HG02763 (cell line): Measurements from ENCODE around the gene GUCY1A2.
"Not testable (repeated sequence)": the region's sequence is repeated elsewhere in the genome, so short reads cannot be mapped to it uniquely, and the experiment has no call there.

ENCODE experiments used
- ATAC-seq: cut with Tn5 transposase; IDR thresholded peaks from one replicate; pipeline ENCODE4 v1.9.1; 2021; ENCODE audit warnings: mild to moderate bottlenecking, moderate library complexity; ENCODE audit not compliant: unreplicated experiment

GUCY1A2 gene

DNA sequence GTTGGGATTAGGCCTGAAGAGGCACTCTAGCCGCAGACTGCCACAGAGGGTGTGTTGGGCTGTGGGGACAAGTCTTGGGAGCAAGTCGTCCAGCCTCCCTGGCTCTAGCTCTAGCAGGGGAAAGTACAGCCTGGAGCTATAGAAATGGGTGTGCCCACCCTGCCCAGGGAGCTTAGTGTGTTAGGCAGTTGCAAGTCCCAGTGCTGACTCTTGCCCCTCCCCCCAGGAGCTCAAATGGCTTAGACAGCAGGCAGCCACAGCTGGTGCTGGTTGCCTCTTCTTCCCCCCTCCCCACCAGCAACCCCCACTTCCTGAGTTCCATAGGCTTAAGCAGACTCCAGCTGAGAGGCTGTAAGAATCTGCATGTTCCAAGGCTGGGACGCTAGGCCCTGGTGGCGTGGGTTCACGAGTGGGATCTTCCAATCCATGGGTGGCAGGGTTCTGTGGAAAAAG is 61.2 kb downstream of the GUCY1A2 start:
- ATAC-seq: no peak

DNA sequence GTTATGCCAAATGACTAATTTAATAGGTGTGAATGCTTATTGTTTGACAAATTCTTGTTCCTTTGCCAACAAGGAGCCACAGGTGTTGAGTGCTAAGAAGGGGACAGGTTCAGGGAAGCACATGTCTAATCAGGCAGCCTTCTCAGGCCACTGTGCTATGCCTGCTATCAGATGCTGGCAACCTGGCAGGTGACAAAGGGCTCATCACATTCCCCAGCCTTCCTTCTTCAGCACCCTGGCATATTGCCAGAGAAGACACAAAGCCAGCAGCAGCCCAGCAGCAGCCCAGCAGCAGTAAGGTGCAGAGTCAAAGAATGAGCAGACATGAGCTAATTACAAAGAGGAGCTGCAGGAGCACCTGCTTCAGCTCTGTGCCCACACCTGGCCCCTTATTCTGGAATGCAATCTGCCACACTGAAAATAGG is 68.2 kb downstream of the GUCY1A2 start:
- ATAC-seq: no peak

DNA sequence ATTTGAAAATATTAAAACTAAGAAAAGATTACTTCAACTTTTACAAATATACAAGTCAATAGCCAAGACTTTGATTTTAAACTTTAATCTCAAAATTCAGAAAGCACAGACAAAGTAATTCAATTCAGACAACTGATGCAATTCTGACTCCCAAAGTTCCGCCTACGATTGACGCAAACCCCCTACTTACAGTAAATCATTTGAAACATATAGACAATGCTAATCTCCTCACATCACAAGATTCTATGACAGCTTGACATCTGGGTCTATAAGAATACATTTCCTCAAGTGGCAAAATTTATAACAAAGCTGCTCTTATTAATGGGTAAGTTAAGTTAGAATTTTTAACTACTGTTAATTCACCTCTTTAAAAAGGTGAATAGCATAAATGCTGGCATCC is 75.2 kb downstream of the GUCY1A2 start:
- ATAC-seq: no peak

DNA sequence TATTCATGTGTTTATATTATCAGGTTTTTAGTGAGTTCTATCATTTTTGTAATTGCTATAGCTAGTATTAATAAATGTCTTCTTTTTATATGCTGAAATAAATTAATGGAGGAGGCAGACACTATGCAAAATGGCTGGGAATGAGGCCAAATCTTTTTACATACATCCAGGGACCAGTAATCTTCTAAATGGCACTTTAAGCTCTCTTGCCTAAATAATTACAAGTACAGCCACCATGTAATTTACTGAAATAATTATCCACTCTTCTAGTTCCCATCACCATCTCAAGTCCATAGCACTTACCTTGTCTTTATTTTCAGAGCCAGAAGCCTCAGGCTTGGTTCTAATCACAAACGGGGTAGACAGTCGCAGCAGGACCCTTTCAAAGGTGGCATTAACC is 79.1 kb downstream of the GUCY1A2 start:
- no peak for ATAC-seq

DNA sequence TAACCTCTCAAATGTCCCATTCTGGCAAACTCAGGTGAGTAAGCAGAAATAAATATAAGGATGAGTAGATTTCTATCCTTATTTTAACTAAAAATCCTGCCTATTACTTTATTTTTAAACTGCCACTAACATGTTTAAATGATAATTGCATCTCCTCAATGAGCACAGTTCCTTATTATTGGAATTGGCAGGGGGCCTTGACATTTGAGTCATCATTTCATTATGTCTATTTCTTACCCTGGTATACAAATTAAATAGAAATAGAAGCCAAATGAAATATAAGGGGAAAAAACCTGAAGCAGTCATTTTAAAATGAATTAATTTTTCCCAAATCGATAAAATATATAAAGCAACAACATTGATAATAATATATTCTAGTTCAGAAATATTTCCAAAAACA is 81.2 kb downstream of the GUCY1A2 start:
- no peak for ATAC-seq

DNA sequence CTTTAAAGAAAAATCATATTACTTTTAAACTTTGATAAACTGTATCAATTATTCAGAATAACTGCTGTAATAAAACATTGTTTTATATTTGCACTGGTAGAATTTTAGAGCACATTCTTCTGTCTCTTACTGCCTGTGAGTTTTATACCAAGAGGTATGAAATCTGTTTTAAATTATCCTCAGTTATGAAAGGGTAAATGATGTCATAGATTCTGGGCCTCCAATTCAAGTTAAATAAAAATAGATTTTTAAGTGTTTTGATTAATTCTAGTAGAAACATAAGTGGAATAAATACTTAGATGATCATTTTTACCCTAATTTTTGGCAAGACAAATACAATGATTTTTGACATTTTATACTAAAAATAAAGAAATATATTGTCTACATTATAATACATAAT is 93.0 kb downstream of the GUCY1A2 start:
- no peak for ATAC-seq

DNA sequence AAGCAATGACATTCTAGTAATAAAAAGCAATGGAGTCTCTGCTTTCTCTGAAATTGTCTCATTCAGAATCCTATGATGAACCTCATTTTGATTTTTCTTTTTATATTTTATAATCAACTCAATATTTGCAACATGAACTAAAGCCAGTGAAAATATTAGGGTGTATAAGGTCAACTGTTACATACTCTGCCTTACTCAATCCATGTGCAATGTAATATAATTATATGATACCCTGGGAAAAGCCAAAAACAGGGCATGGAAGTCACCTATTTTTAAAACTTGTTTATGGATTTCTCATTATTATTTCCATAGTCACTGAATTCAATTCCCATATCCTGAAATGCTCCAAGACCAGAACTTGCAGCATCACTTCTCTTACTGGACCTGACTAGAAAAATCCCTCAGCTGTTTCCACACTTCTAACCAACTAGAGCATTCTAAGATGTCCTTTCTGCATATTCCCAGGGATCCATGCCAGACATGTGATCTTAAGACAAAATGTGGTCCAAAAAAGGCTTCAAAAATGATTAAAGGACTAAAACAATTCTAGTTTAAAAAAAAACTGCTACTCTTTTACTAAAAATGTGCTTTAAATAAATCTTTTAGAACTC is 97.3 kb downstream of the GUCY1A2 start:
- ATAC-seq: no peak

DNA sequence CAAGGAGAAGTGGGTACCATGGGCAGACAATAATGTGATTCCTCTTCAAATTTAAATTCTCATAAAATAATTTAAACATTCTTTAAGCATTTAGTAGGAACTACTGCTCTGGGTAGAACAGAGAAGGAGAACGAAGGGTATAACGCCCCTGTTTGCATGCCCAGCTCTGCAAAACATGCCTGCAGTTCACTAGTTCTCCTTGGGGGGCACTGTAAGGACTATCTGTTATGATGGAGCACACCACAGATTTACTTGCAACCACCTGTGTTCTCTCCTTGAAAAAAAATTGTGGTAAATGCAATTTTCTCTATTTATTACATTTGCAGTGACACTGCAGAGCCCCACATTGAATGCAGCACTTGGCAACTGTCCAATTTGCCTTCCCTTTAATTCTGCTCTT is 100.3 kb downstream of the GUCY1A2 start:
- ATAC-seq: no peak

DNA sequence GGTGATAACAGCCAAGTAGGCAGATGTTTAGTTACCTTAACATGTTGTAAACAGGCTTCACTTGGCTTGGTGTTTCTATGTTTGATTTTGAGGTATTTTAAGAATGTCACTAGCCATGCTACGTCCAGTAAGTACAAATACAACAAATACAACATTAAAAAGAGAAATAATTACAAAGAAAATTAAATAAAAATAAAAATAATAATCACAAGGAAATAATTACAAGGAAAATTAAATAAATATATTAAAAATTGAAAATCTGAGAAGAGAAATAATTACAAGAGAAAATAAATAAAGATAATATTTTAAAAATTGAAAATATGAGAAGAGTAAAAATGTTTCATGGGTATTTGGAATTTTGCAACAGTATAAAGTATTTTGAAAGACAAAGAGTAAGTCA is 103.9 kb downstream of the GUCY1A2 start:
- no peak for ATAC-seq

DNA sequence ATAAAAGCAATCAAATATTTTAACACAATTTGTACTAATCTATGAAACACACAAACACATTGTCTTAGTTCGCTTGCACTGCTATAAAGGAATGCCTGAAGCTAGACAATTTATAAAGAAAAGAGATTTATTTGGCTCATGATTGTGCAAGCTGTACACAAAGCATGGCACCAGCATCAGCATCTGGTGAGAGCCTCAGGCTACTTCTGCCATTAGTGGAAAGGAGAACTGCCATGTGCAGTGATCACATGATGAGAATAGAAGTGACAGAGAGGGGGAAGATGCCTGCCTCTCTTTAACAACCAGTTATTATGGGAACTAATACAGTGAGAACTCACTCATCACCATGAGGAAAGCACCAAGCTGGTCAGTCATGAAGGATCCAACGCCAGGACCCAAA is 105.1 kb downstream of the GUCY1A2 start:
- ATAC-seq: no peak

DNA sequence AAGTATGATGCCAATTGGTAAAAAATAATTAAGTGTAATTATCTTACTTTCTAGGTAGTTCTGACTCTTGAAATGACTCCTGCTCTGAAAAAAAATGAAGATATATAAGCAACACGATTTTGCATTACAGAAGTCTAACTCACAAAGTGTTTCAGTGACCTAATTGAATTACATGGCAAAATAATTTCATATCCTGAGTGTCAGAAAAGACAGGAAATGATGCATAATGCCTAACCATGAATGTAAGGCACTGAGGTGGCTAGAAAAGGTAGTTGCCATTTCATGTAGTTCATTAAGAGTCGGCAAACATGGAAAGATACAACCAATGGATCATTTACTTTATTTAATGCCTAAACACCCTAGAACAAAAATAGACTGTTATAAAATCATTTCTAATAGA is 113.5 kb downstream of the GUCY1A2 start:
- no peak for ATAC-seq

DNA sequence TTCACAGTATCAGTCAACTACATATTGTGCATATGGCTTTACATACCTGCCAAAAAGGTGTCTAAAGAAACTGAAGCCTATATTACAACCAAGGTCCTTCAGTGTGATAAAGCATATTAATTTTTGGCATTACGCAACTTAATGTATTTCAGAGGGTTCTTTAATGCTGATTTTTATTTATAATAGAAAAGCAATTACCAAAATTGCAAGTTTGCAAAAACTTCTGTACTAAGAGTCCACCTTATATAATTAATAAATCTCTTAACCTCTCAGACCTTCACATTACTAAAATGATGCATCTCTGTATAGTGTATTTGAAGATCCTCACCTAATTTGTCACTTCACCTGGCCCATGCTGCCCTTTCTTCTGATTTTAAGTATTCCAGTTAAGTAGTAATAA is 128.6 kb downstream of the GUCY1A2 start:
- no peak for ATAC-seq

DNA sequence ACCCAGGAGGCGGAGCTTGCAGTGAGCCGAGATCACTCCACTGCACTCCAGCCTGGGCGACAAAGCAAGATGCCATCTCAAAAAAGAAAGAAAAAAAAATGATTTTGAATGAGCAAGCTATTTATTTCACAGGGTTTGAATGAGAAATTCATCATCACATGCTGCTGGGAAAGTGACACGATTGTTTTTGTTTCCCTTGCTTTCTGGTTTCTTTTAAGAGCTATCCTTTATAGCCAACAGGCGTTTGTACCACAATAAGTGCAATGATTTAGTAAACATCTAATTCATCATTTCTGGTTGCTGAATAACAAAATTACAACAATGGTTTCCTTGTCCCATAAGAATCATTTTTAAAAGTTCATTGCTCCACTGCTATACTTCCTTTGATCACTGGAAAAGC is 129.9 kb downstream of the GUCY1A2 start:
- no peak for ATAC-seq

DNA sequence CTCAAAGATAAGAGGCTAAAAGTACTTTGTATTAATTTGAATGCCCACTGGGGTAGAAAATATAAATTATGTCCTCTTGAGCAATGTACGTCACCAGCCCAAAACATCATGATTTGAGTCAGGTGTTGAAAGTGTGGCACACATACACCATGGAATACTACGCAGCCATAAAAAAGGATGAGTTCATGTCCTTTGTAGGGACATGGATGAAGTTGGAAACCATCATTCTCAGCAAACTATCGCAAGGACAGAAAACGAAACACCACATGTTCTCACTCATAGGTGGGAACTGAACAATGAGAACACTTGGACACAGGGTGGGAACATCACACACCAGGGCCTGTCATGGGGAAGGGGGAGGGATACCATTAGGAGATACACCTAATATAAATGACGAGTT is 134.6 kb downstream of the GUCY1A2 start:
- not testable (repeated sequence) for ATAC-seq

DNA sequence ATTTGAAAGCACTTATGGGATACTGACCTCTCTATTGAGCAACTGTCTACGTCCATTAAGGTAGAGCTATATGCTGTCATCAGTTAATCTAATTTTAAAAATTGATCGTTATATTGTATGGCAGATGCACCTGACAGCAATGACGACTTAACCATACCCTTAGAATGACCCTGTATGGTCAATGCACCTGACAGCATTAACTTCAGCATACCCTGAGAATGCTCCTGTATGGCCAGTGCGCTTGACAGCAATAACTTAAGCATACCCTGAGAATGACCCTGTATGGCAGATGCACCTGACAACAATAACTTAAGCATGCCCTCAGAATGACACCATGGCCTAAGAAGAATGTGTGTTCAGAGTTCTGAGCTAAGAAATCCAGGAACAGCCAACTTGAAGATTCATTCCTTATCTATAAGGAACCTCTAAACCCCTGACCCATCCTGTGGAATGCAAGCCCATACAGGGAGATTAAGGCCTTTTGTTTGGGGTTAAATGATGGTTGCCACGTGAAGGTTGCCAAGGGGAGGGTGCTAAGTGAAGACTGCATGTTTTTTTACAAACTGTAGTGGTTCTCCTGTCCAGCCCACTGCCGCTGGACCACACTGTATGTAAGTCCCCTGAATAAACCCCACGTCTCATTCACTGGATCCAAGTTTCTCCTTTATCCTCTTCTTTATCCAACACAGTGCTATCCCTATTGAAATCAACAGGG is 138.3 kb downstream of the GUCY1A2 start:
- ATAC-seq: no peak

DNA sequence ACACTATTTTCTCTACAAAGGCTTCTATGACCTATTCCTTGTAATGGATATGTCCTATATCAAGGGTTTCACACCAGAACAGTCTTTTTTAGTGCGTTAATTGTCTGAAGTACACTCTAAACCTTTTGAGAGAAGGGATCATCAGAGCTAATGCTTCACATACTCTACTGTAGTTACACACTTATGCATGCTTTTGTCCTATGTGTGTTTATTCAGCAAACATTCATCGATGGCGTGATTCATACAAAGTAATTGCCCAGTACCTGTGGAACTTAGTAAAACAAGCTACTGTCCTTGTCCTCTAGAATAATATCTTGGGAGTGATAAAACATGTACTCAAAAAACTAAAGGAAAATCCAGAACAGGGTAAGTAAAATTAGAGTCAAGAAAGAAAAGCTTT is 139.2 kb downstream of the GUCY1A2 start:
- no peak for ATAC-seq

DNA sequence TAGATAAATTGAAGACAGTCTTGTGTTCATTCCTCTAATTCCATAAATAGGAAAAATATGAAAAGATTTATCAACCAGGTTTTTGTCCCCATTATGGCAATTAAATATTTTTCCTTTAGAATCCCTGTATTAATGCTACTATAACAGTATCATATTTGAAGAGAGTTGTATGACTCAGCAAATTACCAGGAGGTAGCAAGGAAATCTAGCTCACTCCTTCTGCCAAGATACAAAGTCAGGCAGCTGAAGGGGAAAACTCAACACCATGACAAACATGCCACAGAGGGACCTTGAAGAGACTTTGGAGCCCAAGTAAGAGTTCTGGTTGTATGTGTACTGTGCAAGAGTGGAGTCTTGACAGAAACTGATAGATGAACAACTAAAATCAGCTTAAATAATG is 143.3 kb downstream of the GUCY1A2 start:
- no peak for ATAC-seq

DNA sequence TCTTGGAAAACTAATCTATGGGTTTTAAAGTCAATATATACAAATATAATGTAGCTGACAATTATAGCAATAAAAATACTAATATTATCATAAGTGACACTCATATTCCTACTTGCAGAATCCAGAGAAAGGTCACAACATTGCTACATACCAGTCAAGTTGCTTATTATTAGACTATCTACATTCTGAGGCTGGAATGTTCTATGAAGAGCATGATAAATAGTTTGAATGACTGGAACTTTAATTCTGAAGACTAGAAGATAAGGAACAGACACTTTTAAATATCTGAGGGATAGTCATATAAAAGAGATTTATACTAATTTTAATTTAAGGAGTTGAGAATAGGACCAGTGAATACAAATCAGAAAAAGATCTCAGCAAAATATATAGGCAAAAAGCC is 146.0 kb downstream of the GUCY1A2 start:
- no peak for ATAC-seq

DNA sequence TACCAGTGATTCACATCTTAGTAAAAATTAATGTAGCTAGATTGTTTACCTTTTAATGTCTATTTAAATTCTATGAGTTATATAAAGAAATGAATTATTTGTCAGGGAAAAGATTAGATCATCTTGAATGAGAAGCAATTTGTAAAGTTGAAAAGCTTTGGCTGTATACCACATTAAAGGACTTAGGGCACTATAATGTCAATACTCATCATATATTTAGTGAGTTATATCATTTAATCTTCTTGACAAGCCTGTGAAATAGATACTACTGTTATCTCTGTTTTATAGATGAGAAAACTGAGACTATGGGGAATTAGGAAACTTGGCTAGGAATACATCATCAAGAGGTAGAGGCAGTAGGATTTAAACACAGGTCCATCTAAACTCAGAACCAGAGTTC is 160.1 kb downstream of the GUCY1A2 start:
- no peak for ATAC-seq

DNA sequence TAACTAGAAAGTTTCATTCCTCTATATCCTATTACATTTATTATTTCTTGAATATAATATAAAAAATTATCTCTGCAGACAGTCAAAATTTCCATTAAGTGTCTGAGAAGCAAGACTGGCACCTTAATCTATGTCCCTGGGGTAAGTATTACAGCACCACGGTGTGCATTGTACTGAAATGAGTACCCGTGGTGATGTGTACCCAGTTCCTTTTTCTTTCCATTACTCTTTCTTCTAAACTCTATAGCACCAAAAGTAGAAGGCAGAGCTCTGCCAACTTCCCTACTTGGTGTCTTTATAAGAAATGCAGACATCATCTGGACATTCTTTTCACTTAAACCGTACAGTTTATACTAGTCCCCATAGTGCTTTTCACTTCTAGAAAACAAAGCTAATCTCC is 161.7 kb downstream of the GUCY1A2 start:
- no peak for ATAC-seq

DNA sequence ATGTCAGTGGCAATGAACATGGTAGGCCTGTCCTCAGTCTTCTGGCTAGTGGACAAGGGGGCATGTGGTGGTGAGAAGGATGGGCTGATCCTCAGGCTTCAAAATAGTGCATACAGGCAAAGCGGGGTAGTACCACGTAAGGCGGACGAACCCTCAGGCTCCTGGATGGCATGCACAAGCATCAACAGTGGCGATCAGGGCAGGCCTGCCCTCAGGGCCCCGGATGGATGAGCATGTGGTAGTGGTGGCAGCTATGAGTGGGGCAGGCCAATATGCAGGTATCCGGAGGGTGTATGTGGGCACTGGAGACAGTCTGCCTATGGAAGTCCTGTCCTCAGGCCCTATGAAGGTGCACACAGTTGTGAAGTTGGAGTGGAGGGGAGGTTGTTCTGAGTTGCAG is 163.8 kb downstream of the GUCY1A2 start:
- ATAC-seq: no peak

DNA sequence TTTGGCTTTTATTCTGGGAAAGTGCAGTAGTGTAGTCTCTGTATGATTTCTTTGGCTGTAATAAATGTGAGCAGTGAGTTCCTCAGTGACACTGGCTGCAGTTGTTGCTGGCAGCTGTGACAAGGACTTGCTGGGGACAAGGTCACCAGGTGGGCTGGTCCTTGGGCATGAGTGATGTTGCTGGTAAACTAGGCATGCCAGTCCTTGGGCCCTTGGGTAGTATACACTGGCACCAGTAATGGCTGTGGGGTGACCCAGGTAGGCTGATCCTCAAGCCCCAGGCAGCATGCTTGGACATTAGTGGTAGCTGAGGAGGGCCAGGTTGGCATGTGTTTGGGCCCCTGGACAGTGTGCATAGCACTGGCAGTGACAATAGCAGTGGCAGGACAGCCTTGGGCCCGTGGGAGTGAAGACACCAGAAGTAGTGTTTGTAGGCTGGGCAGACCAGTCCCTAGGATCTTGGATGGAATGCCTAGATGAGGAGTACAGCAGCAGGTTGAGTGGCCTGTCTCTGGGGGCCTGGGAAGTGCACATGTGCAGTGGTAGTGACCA is 164.3 kb downstream of the GUCY1A2 start:
- no peak for ATAC-seq

DNA sequence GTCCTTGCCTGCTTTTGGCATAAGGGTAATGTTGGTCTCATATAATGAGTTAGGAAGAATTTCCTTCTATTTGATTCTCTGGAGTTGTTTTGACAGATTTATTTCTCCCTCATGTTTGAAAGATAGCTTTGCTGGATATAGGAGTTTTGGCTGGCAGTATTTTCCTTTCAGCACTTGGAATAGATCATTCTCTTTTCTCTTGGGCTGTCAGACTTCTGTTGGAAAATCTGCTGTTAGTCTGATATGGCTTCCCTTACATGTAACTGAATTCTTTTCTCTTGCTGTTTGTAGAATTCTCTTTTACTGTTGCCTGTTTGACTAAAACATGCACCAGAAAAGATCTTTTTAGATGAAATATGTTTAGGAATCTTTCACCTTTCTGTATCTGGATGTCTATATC is 165.5 kb downstream of the GUCY1A2 start:
- no peak for ATAC-seq
